GM21360 (cell line): Measurements from ENCODE around the gene ASCC2.
"Not testable (repeated sequence)": the region's sequence is repeated elsewhere in the genome, so short reads cannot be mapped to it uniquely, and the experiment has no call there.

Experiments used
- ATAC-seq: cut with Tn5 transposase; IDR thresholded peaks from one replicate; pipeline ENCODE4 v1.9.1; 2021; ENCODE audit warnings: mild to moderate bottlenecking, moderate library complexity; ENCODE audit not compliant: unreplicated experiment

The ASCC2 gene

GRCh38 chr22:29762263-29762662 lies 75.8 kb downstream of the ASCC2 start:
- ATAC-seq: no peak

- no peak for ATAC-seq
Measured at GRCh38 chr22:29758959-29759358, 79.1 kb downstream of the ASCC2 start.

GRCh38 chr22:29758068-29758622 lies 79.9 kb downstream of the ASCC2 start:
- no peak for ATAC-seq

GRCh38 chr22:29757096-29757495 lies 81.0 kb downstream of the ASCC2 start:
- no peak for ATAC-seq

GRCh38 chr22:29756341-29756740 lies 81.7 kb downstream of the ASCC2 start:
- no peak for ATAC-seq

GRCh38 chr22:29755889-29756288 lies 82.2 kb downstream of the ASCC2 start:
- ATAC-seq: no peak

- not testable (repeated sequence) for ATAC-seq
Measured at GRCh38 chr22:29754658-29755395, 83.2 kb downstream of the ASCC2 start.

GRCh38 chr22:29753808-29754657 lies 84.0 kb downstream of the ASCC2 start:
- ATAC-seq: no peak

- no peak for ATAC-seq
Measured at GRCh38 chr22:29751669-29752068, 86.4 kb downstream of the ASCC2 start.

GRCh38 chr22:29750559-29751538 lies 87.2 kb downstream of the ASCC2 start:
- no peak for ATAC-seq

- ATAC-seq: no peak
Measured at GRCh38 chr22:29750029-29750428, 88.0 kb downstream of the ASCC2 start.

GRCh38 chr22:29748248-29748893 lies 89.7 kb downstream of the ASCC2 start:
- ATAC-seq: no peak

- no peak for ATAC-seq
Measured at GRCh38 chr22:29747832-29748231, 90.2 kb downstream of the ASCC2 start.

- no peak for ATAC-seq
Measured at GRCh38 chr22:29744902-29745301, 93.2 kb downstream of the ASCC2 start.

GRCh38 chr22:29742326-29742725 lies 95.7 kb downstream of the ASCC2 start:
- no peak for ATAC-seq

GRCh38 chr22:29741926-29742325 lies 96.1 kb downstream of the ASCC2 start:
- ATAC-seq: no peak

- no peak for ATAC-seq
Measured at GRCh38 chr22:29740216-29740615, 97.9 kb downstream of the ASCC2 start.

- no peak for ATAC-seq
Measured at GRCh38 chr22:29739346-29739875, 98.7 kb downstream of the ASCC2 start.
